Spleen (tissue), 11 donors: ENCODE results near the gene MBOAT2. TPM values are rescaled to one million over a fixed set of nuclear protein-coding genes. Genes with fewer than 3 reads are reported as not detected.

Experiments used
- DNase-seq: peaks from one replicate; pipeline ENCODE4 v3.0.0-alpha.2; 2020
- H3K27ac ChIP-seq, 8 donors: fragments of 200-600 bp; sonication (generic) in 7 of 8; 1 replicate in 4 of 8; 2 replicates in 4 of 8; pipeline versions ENCODE4 v1.5.0 to v1.8.0; 2016 to 2021; ENCODE audit warnings: inconsistent platforms in 4 of 8, mild to moderate bottlenecking in 4 of 8, moderate library complexity in 1 of 8
- H3K27me3 ChIP-seq, 7 donors: fragments of 200-600 bp; sonication (generic) in 6 of 7; replicated peaks in 1 of 7; 1 replicate in 4 of 7; 2 replicates in 3 of 7; pipeline versions ENCODE4 v1.5.0 to v1.8.0; 2016 to 2021; ENCODE audit warnings: inconsistent platforms in 3 of 7, mild to moderate bottlenecking in 1 of 7
- H3K36me3 ChIP-seq, 6 donors: fragments of 200-600 bp; sonication (generic) in 5 of 6; 1 replicate in 4 of 6; 2 replicates in 2 of 6; pipeline versions ENCODE4 v1.5.0 to v1.8.0; 2016 to 2021; ENCODE audit warnings: inconsistent platforms in 2 of 6
- H3K4me1 ChIP-seq, 6 donors: fragments of 200-600 bp; sonication (generic) in 5 of 6; 1 replicate in 3 of 6; 2 replicates in 3 of 6; pipeline versions ENCODE4 v1.5.0 to v1.8.0; 2016 to 2021; ENCODE audit warnings: inconsistent platforms in 3 of 6
- H3K4me3 ChIP-seq, 8 donors: fragments of 200-600 bp; sonication (generic) in 7 of 8; 1 replicate in 4 of 8; 2 replicates in 4 of 8; pipeline versions ENCODE4 v1.5.0 to v1.8.0; 2016 to 2021; ENCODE audit warnings: inconsistent platforms in 4 of 8, mild to moderate bottlenecking in 4 of 8, moderate library complexity in 2 of 8
- H3K9me3 ChIP-seq, 8 donors: fragments of 200-600 bp; sonication (generic) in 7 of 8; 1 replicate in 4 of 8; 2 replicates in 4 of 8; pipeline versions ENCODE4 v1.5.0 to v1.8.0; 2016 to 2021; ENCODE audit warnings: inconsistent platforms in 4 of 8
- CTCF ChIP-seq, 11 experiments: fragments of 200-600 bp in 7 of 11; fragments of 450-650 bp in 4 of 11; sonication (generic) in 4 of 11; IDR thresholded peaks in 8 of 11; conservative IDR thresholded peaks in 3 of 11; 1 replicate in 7 of 11; 2 replicates in 4 of 11; pipeline versions ENCODE4 v1.4.0 to v1.8.0; 2016 to 2021; ENCODE audit warnings: antibody characterized with exemption in 11 of 11, inconsistent platforms in 4 of 11, mild to moderate bottlenecking in 1 of 11
- POLR2A ChIP-seq, 3 donors: fragments of 450-650 bp; IDR thresholded peaks; one replicate each; pipeline ENCODE4 v1.5.1; 2017; ENCODE audit warnings: antibody characterized with exemption in 3 of 3, mild to moderate bottlenecking in 1 of 3
- POLR2AphosphoS5 ChIP-seq, 3 donors: sonication (generic); formaldehyde crosslinking; IDR thresholded peaks; one replicate each; pipeline ENCODE4 v1.5.1; 2017; ENCODE audit warnings: antibody characterized with exemption in 3 of 3
- WGBS, 5 donors: extraction: QIAGEN DNeasy Blood & Tissue Kit in 3 of 5; methylation state at CpG; one replicate each; pipeline versions ENCODE4 v1.1.5 to v1.1.7; 2013 to 2018; 5-methylcytosine and 5-hydroxymethylcytosine counted together
- intact Hi-C: fragments of 100-400 bp; cut with DNase I; formaldehyde crosslinking; loops from one replicate; pipeline ENCODE4 v1.15.0; 2023; ENCODE audit warnings: low total_unique reads
- polyA plus RNA-seq, 3 donors: library from polyadenylated mRNA; stranded (reverse); fragments of 200-250 nt; gene quantifications; one replicate each; pipeline ENCODE4 v1.2.1, GENCODE V29; 2013
- total RNA-seq, 7 donors: library from RNA; depleted of rRNA in 3 of 7; stranded (reverse); fragments of >200 nt in 3 of 7; fragmentation: NEBNext Ultra II Directional in 4 of 7; extraction: Animal tissue kit (Norgen Biotek cat#: 25700) in 4 of 7; gene quantifications; one replicate each; pipeline versions ENCODE4 v1.1.0 to v1.2.1, GENCODE V29; 2016 to 2021
- donor health status: healthy with polysubstance abuse.
- donor health status: DM: no; HTN: no; CAD: no; lungs with moderate emphysema.
- donor health status: DM: no; HTN: no; CAD: no.
- donor health status: Bipolar disorder and iron deficiency.
- donor health status: healthy.
- donor health status: DM: no; HTN: no; CAD: no.
- donor health status: DM: yes; HTN: yes; CAD: no.

The MBOAT2 gene
- total and polyA plus RNA-seq, 10 donors = 1.9 to 44.1 (median 18.3) TPM

- no peaks in the 10 kb centered on the region for H3K9me3 ChIP-seq
- H3K27ac ChIP-seq = no peak overlapping the region
- intact Hi-C loops = no loop called here
- no peaks in the 10 kb centered on the region for H3K4me1 ChIP-seq
- peaks cover 0 to 30% (median 0%) of the 10 kb centered on the region in 6 donors for H3K36me3 ChIP-seq
- H3K4me3 ChIP-seq = no peak overlapping the region
- no peak for DNase-seq
- 86 to 92% (median 90%) methylated on average over 7 of the region's 7 CpGs for WGBS, 5 donors
- H3K27me3 ChIP-seq = no peaks in the 10 kb centered on the region
- TF ChIP-seq POLR2A (IDR thresholded peaks at IDR 0.05) (no peak), CTCF (IDR thresholded peaks at IDR 0.05 in 8 of 11, conservative IDR thresholded peaks at IDR 0.05 in 3 of 11) (no peak), POLR2AphosphoS5 (IDR thresholded peaks at IDR 0.05) (no peak)
Measured at GRCh38 chr2:8858264-8858663, 145.2 kb downstream of the MBOAT2 start.

GRCh38 chr2:8857709-8858108, 145.8 kb downstream of the MBOAT2 start:
- DNase-seq = no peak
- Histone ChIP-seq H3K9me3 (no peaks in the 10 kb centered on the region), H3K4me3 (no peak overlapping the region), H3K4me1 (no peaks in the 10 kb centered on the region), H3K27me3 (no peaks in the 10 kb centered on the region), H3K27ac (no peak overlapping the region), H3K36me3 (peaks cover 0 to 27% (median 0%) of the 10 kb centered on the region in 6 donors)
- no peak for TF ChIP-seq CTCF (IDR thresholded peaks at IDR 0.05 in 8 of 11, conservative IDR thresholded peaks at IDR 0.05 in 3 of 11)
- TF ChIP-seq POLR2A (IDR thresholded peaks at IDR 0.05) = no peak
- TF ChIP-seq POLR2AphosphoS5 (IDR thresholded peaks at IDR 0.05) = no peak
- intact Hi-C loops = no loop called here
- 94 to 97% (median 96%) methylated on average over 11 of the region's 11 CpGs for WGBS, 5 donors

DNA sequence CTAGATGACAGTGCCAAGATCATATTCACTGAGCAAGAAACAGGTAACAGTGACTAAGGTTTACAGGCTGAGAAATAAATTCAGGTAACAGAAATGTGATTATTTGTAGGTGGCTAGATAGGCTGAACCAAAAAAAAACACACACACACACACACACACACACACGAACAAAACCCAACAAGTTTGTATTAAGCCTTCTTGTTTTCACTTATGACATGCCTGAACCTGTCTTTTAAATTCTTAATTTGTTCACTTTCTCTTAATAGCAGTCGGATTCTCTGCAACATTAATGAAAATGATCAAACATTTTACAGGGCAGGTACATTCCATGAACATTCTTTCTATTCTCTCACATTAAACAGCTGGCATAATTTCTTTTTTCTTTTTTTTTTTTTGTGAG, 147.3 kb downstream of the MBOAT2 start:
- 83 to 93% (median 89%) methylated on average over 2 of the region's 2 CpGs for WGBS, 5 donors
- H3K9me3 ChIP-seq = no peaks in the 10 kb centered on the region

DNA sequence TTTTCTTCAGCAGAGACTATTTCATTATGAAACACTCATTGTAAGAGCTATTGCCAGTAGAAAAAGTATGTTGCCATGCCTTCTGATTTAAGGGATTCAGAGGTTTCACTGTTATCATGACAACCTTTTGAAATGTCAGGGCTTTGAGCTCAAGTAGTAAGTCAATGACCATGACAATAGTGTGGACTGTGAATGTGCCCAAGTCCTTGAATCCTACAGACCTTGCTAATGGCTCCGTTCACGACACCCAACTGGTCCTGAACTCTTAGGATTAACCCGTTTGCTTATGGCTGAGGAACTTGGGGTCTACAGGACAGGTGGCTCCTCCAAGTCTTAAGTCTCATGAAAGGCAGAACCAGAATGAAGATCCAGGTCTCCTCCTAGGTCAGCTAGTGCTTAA, 148.5 kb downstream of the MBOAT2 start:
- H3K36me3 ChIP-seq = peaks cover 0 to 11% (median 0%) of the 10 kb centered on the region in 6 donors
- no peak for TF ChIP-seq POLR2AphosphoS5 (IDR thresholded peaks at IDR 0.05)
- TF ChIP-seq CTCF (IDR thresholded peaks at IDR 0.05 in 8 of 11, conservative IDR thresholded peaks at IDR 0.05 in 3 of 11) = no peak
- TF ChIP-seq POLR2A (IDR thresholded peaks at IDR 0.05) = no peak
- H3K4me3 ChIP-seq = no peak overlapping the region
- whole genome bisulfite sequencing, 5 donors = 87 to 97% (median 94%) methylated on average over 3 of the region's 3 CpGs
- H3K27me3 ChIP-seq = no peaks in the 10 kb centered on the region
- intact Hi-C loops = no loop called here
- no peaks in the 10 kb centered on the region for H3K4me1 ChIP-seq
- no peak for DNase-seq
- H3K9me3 ChIP-seq = no peaks in the 10 kb centered on the region
- H3K27ac ChIP-seq = no peak overlapping the region

More for the DNA sequence above, 147.3 kb downstream of the MBOAT2 start:
- no peak for TF ChIP-seq POLR2A (IDR thresholded peaks at IDR 0.05)
- TF ChIP-seq POLR2AphosphoS5 (IDR thresholded peaks at IDR 0.05) = no peak
- TF ChIP-seq CTCF (IDR thresholded peaks at IDR 0.05 in 8 of 11, conservative IDR thresholded peaks at IDR 0.05 in 3 of 11) = no peak
- no peak overlapping the region for H3K27ac ChIP-seq
- intact Hi-C loops = no loop called here
- H3K4me1 ChIP-seq = no peaks in the 10 kb centered on the region
- no peak for DNase-seq
- H3K36me3 ChIP-seq = peaks cover 0 to 13% (median 0%) of the 10 kb centered on the region in 6 donors
- no peaks in the 10 kb centered on the region for H3K27me3 ChIP-seq
- H3K4me3 ChIP-seq = no peak overlapping the region
